ENCODE results near the gene HSD17B1. TPM values are rescaled to one million over a fixed set of nuclear protein-coding genes. Genes with fewer than 3 reads are reported as not detected.
A peak's percentile ranks its signal among the peaks of the same experiment; 100 is the strongest.

HSD17B1 gene
- total RNA-seq, 1 donor from 2014 or later: 2.2 TPM

GRCh38 chr17:42547001-42547461 is 5.7 kb upstream of the HSD17B1 start:
- peaks cover 32% of the 10 kb centered on the region for H3K36me3 ChIP-seq
- no peak overlapping the region for H3K4me3 ChIP-seq
- ATAC-seq: no peak
- H3K4me1 ChIP-seq: peaks cover 4% of the 10 kb centered on the region
- H3K27ac ChIP-seq: no peak overlapping the region
- no peak for TF ChIP-seq CTCF (IDR thresholded peaks at IDR 0.05)
- DNase-seq: no peak
- H3K27me3 ChIP-seq (ENCODE audit: low read depth): no peaks in the 10 kb centered on the region
- intact Hi-C loops (cut with DNase I): no loop called here
- H3K9me3 ChIP-seq: no peaks in the 10 kb centered on the region

- DNase-seq (no peak), ATAC-seq (no peak)
- TF ChIP-seq CTCF (IDR thresholded peaks at IDR 0.05): no peak
- Histone ChIP-seq H3K36me3 (peaks cover 26% of the 10 kb centered on the region), H3K4me3 (no peak overlapping the region), H3K27me3 (ENCODE audit: low read depth) (no peaks in the 10 kb centered on the region), H3K4me1 (peaks cover 4% of the 10 kb centered on the region), H3K27ac (no peak overlapping the region), H3K9me3 (no peaks in the 10 kb centered on the region)
- intact Hi-C loops (cut with DNase I): no loop called here
Observed at GRCh38 chr17:42547698-42548069, 5.0 kb upstream of the HSD17B1 start.

GRCh38 chr17:42548070-42548837 is 4.5 kb upstream of the HSD17B1 start:
- peak; percentile 88 to 93 for ATAC-seq
- DNase-seq: peak; percentile 89
- peaks cover 6% of the 10 kb centered on the region for H3K4me1 ChIP-seq
- H3K9me3 ChIP-seq: no peaks in the 10 kb centered on the region
- H3K27me3 ChIP-seq (ENCODE audit: low read depth): no peaks in the 10 kb centered on the region
- peaks cover 24% of the 10 kb centered on the region for H3K36me3 ChIP-seq
- H3K4me3 ChIP-seq: peak overlapping the region; percentile 42
- no peak overlapping the region for H3K27ac ChIP-seq
- intact Hi-C loops (cut with DNase I): no loop called here
- peak; percentile 38 for TF ChIP-seq CTCF (IDR thresholded peaks at IDR 0.05)

- no peak overlapping the region for H3K4me3 ChIP-seq
- intact Hi-C loops (cut with DNase I): no loop called here
- TF ChIP-seq CTCF (IDR thresholded peaks at IDR 0.05): no peak
- H3K4me1 ChIP-seq: peaks cover 15% of the 10 kb centered on the region
- no peaks in the 10 kb centered on the region for H3K27me3 ChIP-seq (ENCODE audit: low read depth)
- H3K27ac ChIP-seq: no peak overlapping the region
- ATAC-seq (no peak), DNase-seq (no peak)
- no peaks in the 10 kb centered on the region for H3K9me3 ChIP-seq
- H3K36me3 ChIP-seq: peaks cover 16% of the 10 kb centered on the region
Observed at GRCh38 chr17:42548993-42549755, 3.5 kb upstream of the HSD17B1 start.

GRCh38 chr17:42553161-42553818 is 567 bp downstream of the HSD17B1 start:
- H3K4me3 ChIP-seq: peak overlapping the region; percentile 89

More at GRCh38 chr17:42553161-42553818, 567 bp downstream of the HSD17B1 start:
- Histone ChIP-seq H3K36me3 (peaks cover 5% of the 10 kb centered on the region), H3K27me3 (ENCODE audit: low read depth) (no peaks in the 10 kb centered on the region), H3K9me3 (no peaks in the 10 kb centered on the region), H3K27ac (peak overlapping the region; percentile 96), H3K4me1 (peaks cover 23% of the 10 kb centered on the region)
- intact Hi-C loops (cut with DNase I): no loop called here
- TF ChIP-seq CTCF (IDR thresholded peaks at IDR 0.05): no peak
- DNase-seq (no peak), ATAC-seq (no peak)
